B cell (primary cell): ENCODE data around the gene TOP2B. TPM values are rescaled to one million over a fixed set of nuclear protein-coding genes. Genes with fewer than 3 reads are reported as not detected.

Experiments used
- ATAC-seq: fragments of 200-7000 bp; cut with Tn5 transposase; one replicate; pipeline ENCODE4 v1.10.0; 2021; ENCODE audit warnings: low read depth, mild to moderate bottlenecking, moderate number of reproducible peaks, moderate library complexity
- CTCF ChIA-PET: fragments of 350-600 bp; sonication (Branson Sonifier 250); formaldehyde crosslinking; loops from one replicate; lab custom pipeline; 2021; ENCODE audit warnings: antibody characterized with exemption, inconsistent platforms; lab: Charles Lee
- POLR2A ChIA-PET: fragments of 350-600 bp; sonication (Branson Sonifier 250); formaldehyde crosslinking; loops from one replicate; lab custom pipeline; 2021; ENCODE audit warnings: antibody characterized with exemption; lab: Charles Lee
- DNase-seq: peaks from one replicate; pipeline ENCODE4 v3.0.0; 2013
- H2AFZ ChIP-seq: 2 replicates; pipeline ENCODE4 v1.6.1; 2012; ENCODE audit warnings: mild to moderate bottlenecking, low read depth, low read length; ENCODE audit not compliant: insufficient read depth, poor library complexity, severe bottlenecking
- H3K27ac ChIP-seq, 2 donors: 1 replicate in 1 of 2; 2 replicates in 1 of 2; pipeline ENCODE4 v1.5.1; 2012 to 2013; ENCODE audit warnings: low read length in 2 of 2, mild to moderate bottlenecking in 2 of 2, moderate library complexity in 1 of 2
- H3K27me3 ChIP-seq, 4 experiments: fragments of 200-600 bp in 1 of 4; sonication (generic) in 1 of 4; replicated peaks in 1 of 4; 1 replicate in 2 of 4; 2 replicates in 2 of 4; pipeline versions ENCODE4 v1.6.1 to v1.7.0; 2013 to 2016; ENCODE audit warnings: low read length in 3 of 4, mild to moderate bottlenecking in 2 of 4, mixed read lengths in 1 of 4, moderate library complexity in 1 of 4; ENCODE audit not compliant: insufficient read depth in 4 of 4, control insufficient read depth in 3 of 4; ENCODE audit errors: control extremely low read depth in 1 of 4
- H3K36me3 ChIP-seq, 2 experiments: replicated peaks in 1 of 2; 1 replicate in 1 of 2; 2 replicates in 1 of 2; pipeline versions ENCODE4 v1.6.1 to v1.7.1; 2013; ENCODE audit warnings: low read length in 1 of 2; ENCODE audit not compliant: insufficient read depth in 2 of 2, control insufficient read depth in 1 of 2; ENCODE audit errors: control extremely low read depth in 1 of 2, extremely low read depth in 1 of 2
- H3K4me1 ChIP-seq, 2 donors: fragments of 200-600 bp in 1 of 2; sonication (generic) in 1 of 2; 1 replicate in 1 of 2; 2 replicates in 1 of 2; pipeline versions ENCODE4 v1.5.1 to v1.6.1; 2013 to 2017; ENCODE audit warnings: low read length in 2 of 2; ENCODE audit not compliant: control insufficient read depth in 2 of 2, insufficient read depth in 2 of 2
- H3K4me2 ChIP-seq: replicated peaks from 2 replicates; pipeline ENCODE3; 2012; ENCODE audit warnings: mild to moderate bottlenecking, low read depth, low read length; ENCODE audit not compliant: poor library complexity, severe bottlenecking
- H3K4me3 ChIP-seq, 5 experiments: fragments of 200-600 bp in 1 of 5; sonication (generic) in 1 of 5; 1 replicate in 3 of 5; 2 replicates in 2 of 5; pipeline versions ENCODE4 v1.5.1 to v1.7.0; 2011 to 2016; ENCODE audit warnings: low read length in 4 of 5, mild to moderate bottlenecking in 4 of 5, low read depth in 2 of 5, control low read depth in 1 of 5, moderate library complexity in 1 of 5; ENCODE audit not compliant: insufficient read depth in 1 of 5; ENCODE audit errors: control extremely low read depth in 1 of 5, extremely low read depth in 1 of 5
- H3K79me2 ChIP-seq: fragments of 200-600 bp; sonication (generic); one replicate; pipeline ENCODE4 v1.6.0; 2016; ENCODE audit warnings: low read length; ENCODE audit not compliant: control insufficient read depth, insufficient read depth
- H3K9ac ChIP-seq: fragments of 200-600 bp; sonication (generic); 2 replicates; pipeline ENCODE4 v1.6.1; 2017; ENCODE audit warnings: mild to moderate bottlenecking, low read length, moderate library complexity
- H3K9me3 ChIP-seq, 3 donors: one replicate each; pipeline versions ENCODE4 v1.6.1 to v1.7.1; 2013; ENCODE audit warnings: low read length in 2 of 3; ENCODE audit not compliant: control insufficient read depth in 2 of 3, insufficient read depth in 1 of 3; ENCODE audit errors: control extremely low read depth in 1 of 3
- H4K20me1 ChIP-seq: 2 replicates; pipeline ENCODE4 v1.6.0; 2012; ENCODE audit warnings: mild to moderate bottlenecking, low read length; ENCODE audit not compliant: insufficient read depth, control insufficient read depth, poor library complexity, severe bottlenecking
- H3K27ac Mint-ChIP-seq: one replicate; pipeline ENCODE4 v1.8.0; 2021; ENCODE audit warnings: mixed read lengths
- H3K27me3 Mint-ChIP-seq: one replicate; pipeline ENCODE4 v1.8.0; 2021; ENCODE audit warnings: mixed read lengths
- H3K4me1 Mint-ChIP-seq: one replicate; pipeline ENCODE4 v1.8.0; 2021; ENCODE audit warnings: mixed read lengths
- H3K4me3 Mint-ChIP-seq: one replicate; pipeline ENCODE4 v1.8.0; 2021; ENCODE audit warnings: mixed read lengths
- H3K9me3 Mint-ChIP-seq: one replicate; pipeline ENCODE4 v1.8.0; 2022; ENCODE audit warnings: mixed read lengths; ENCODE audit not compliant: insufficient read depth
- CTCF ChIP-seq: fragments of 200-600 bp; IDR thresholded peaks from one replicate; pipeline ENCODE4 v1.8.0; 2022; ENCODE audit warnings: antibody characterized with exemption, mild to moderate bottlenecking
- EZH2 ChIP-seq: IDR thresholded peaks from 2 replicates; pipeline ENCODE4 v1.6.1; 2012; ENCODE audit warnings: borderline replicate concordance, low read depth, mild to moderate bottlenecking, moderate library complexity, low read length; ENCODE audit not compliant: insufficient read depth, poor library complexity, severe bottlenecking
- WGBS: methylation state at CpG from one replicate; pipeline ENCODE4 v1.1.5; 2013; ENCODE audit warnings: missing lambda C conversion rate; ENCODE audit not compliant: insufficient coverage; 5-methylcytosine and 5-hydroxymethylcytosine counted together
- intact Hi-C: fragments of 100-400 bp; cut with micrococcal nuclease; formaldehyde crosslinking; loops from one replicate; pipeline ENCODE4 v1.10.0; 2022
- polyA plus RNA-seq: library from polyadenylated mRNA; depleted of rRNA; stranded (reverse); fragments of >200 nt; gene quantifications from 2 replicates; pipeline ENCODE4 v1.2.3, GENCODE V29; 2012
- total RNA-seq, 2 donors: library from RNA; stranded (reverse); fragments of 120-200 nt in 1 of 2; gene quantifications; 1 replicate in 1 of 2; 2 replicates in 1 of 2; pipeline versions ENCODE4 v1.2.3 to v1.2.4, GENCODE V29; 2013 to 2022

The TOP2B gene
- total and polyA plus RNA-seq, 2 donors (not counting 1 experiment from before 2014, with no cell fraction given): 22.2 to 149 TPM

- H3K9me3 ChIP-seq: no peaks in the 10 kb centered on the region
- H3K4me3 ChIP-seq: no peak overlapping the region
- H3K4me2 ChIP-seq: no peak overlapping the region
- no peak overlapping the region for H3K27ac ChIP-seq
- no peaks in the 10 kb centered on the region for H3K36me3 ChIP-seq
- H3K4me1 Mint-ChIP-seq: no peaks in the 10 kb centered on the region
- no peak overlapping the region for H3K4me3 Mint-ChIP-seq
- H3K27ac Mint-ChIP-seq: no peak overlapping the region
- H4K20me1 ChIP-seq: no peaks in the 10 kb centered on the region
- peaks cover 14% of the 10 kb centered on the region for H3K27me3 Mint-ChIP-seq
- intact Hi-C loops: no loop called here
- ATAC-seq (no peak), DNase-seq (no peak)
- POLR2A ChIA-PET: no interaction called here
- CTCF ChIA-PET: no interaction called here
- H3K79me2 ChIP-seq: no peaks in the 10 kb centered on the region
- TF ChIP-seq CTCF (no peak), EZH2 (no peak)
- H3K9ac ChIP-seq: no peak overlapping the region
- H3K4me1 ChIP-seq: no peaks in the 10 kb centered on the region
- no peaks in the 10 kb centered on the region for H3K27me3 ChIP-seq
- H3K9me3 Mint-ChIP-seq: no peaks in the 10 kb centered on the region
- 95% methylated on average over 11 of the region's 15 CpGs for WGBS
- H2AFZ ChIP-seq: no peak overlapping the region
These were observed 87.8 kb downstream of the TOP2B start for GRCh38 chr3:25576831-25577454.

- POLR2A ChIA-PET: no interaction called here
These were observed 88.6 kb downstream of the TOP2B start for GRCh38 chr3:25576146-25576545.

More at GRCh38 chr3:25576146-25576545, 88.6 kb downstream of the TOP2B start:
- CTCF ChIA-PET: no interaction called here
- peaks cover 14% of the 10 kb centered on the region for H3K27me3 Mint-ChIP-seq
- no peak overlapping the region for H3K27ac ChIP-seq
- no peak overlapping the region for H3K4me3 Mint-ChIP-seq
- H3K4me2 ChIP-seq: no peak overlapping the region
- H4K20me1 ChIP-seq: no peaks in the 10 kb centered on the region
- no peaks in the 10 kb centered on the region for H3K9me3 Mint-ChIP-seq
- DNase-seq (no peak), ATAC-seq (no peak)
- H2AFZ ChIP-seq: no peak overlapping the region
- 92% methylated on average over 3 of the region's 4 CpGs for WGBS
- TF ChIP-seq CTCF (no peak), EZH2 (no peak)
- no peaks in the 10 kb centered on the region for H3K79me2 ChIP-seq
- H3K27me3 ChIP-seq: no peaks in the 10 kb centered on the region
- no peak overlapping the region for H3K27ac Mint-ChIP-seq
- H3K9me3 ChIP-seq: no peaks in the 10 kb centered on the region
- H3K4me3 ChIP-seq: no peak overlapping the region
- H3K9ac ChIP-seq: no peak overlapping the region
- H3K36me3 ChIP-seq: no peaks in the 10 kb centered on the region
- H3K4me1 Mint-ChIP-seq: no peaks in the 10 kb centered on the region
- no peaks in the 10 kb centered on the region for H3K4me1 ChIP-seq
- intact Hi-C loops: no loop called here
